Central memory CD4-positive, alpha-beta T cell (primary cell): ENCODE measurements around the gene SLC25A36.
A peak's percentile ranks its signal among the peaks of the same experiment; 100 is the strongest.
"Not testable (repeated sequence)": the region's sequence is repeated elsewhere in the genome, so short reads cannot be mapped to it uniquely, and the experiment has no call there.

ENCODE experiments used
- DNase-seq: peaks from one replicate; pipeline ENCODE4 v3.0.0; 2022

The SLC25A36 gene

GRCh38 chr3:140931801-140932200, 9.8 kb upstream of the SLC25A36 start:
- DNase-seq, result no peak

- no peak for DNase-seq
These were observed 8.5 kb upstream of the SLC25A36 start for GRCh38 chr3:140933109-140933508.

- DNase-seq, result no peak
These were observed 8.1 kb upstream of the SLC25A36 start for GRCh38 chr3:140933552-140933951.

GRCh38 chr3:140939305-140939704, 2.3 kb upstream of the SLC25A36 start:
- DNase-seq, result not testable (repeated sequence)

GRCh38 chr3:140941090-140941433, 574 bp upstream of the SLC25A36 start:
- no peak for DNase-seq

- peak; percentile 40 for DNase-seq
These were observed 827 bp downstream of the SLC25A36 start for GRCh38 chr3:140942221-140943104.

- no peak for DNase-seq
These were observed 2.3 kb downstream of the SLC25A36 start for GRCh38 chr3:140943781-140944552.

- DNase-seq, result no peak
These were observed 7.0 kb downstream of the SLC25A36 start for GRCh38 chr3:140948460-140949249.

- DNase-seq, result no peak
These were observed 8.5 kb downstream of the SLC25A36 start for GRCh38 chr3:140950144-140950543.

- no peak for DNase-seq
These were observed 9.2 kb downstream of the SLC25A36 start for GRCh38 chr3:140950863-140951262.

- not testable (repeated sequence) for DNase-seq
These were observed 10.1 kb downstream of the SLC25A36 start for GRCh38 chr3:140951750-140952149.

- DNase-seq, result no peak
These were observed 11.7 kb downstream of the SLC25A36 start for GRCh38 chr3:140953028-140953960.

GRCh38 chr3:140954576-140954975, 12.9 kb downstream of the SLC25A36 start:
- no peak for DNase-seq

- no peak for DNase-seq
These were observed 14.0 kb downstream of the SLC25A36 start for GRCh38 chr3:140955645-140956044.

GRCh38 chr3:140956058-140956835, 14.6 kb downstream of the SLC25A36 start:
- DNase-seq, result no peak

GRCh38 chr3:140972833-140973232, 31.2 kb downstream of the SLC25A36 start:
- no peak for DNase-seq

GRCh38 chr3:140974900-140975299, 33.3 kb downstream of the SLC25A36 start:
- DNase-seq, result no peak

- DNase-seq, result no peak
These were observed 39.0 kb downstream of the SLC25A36 start for GRCh38 chr3:140980663-140981062.

GRCh38 chr3:140987792-140988191, 46.2 kb downstream of the SLC25A36 start:
- DNase-seq, result not testable (repeated sequence)

- no peak for DNase-seq
These were observed 52.7 kb downstream of the SLC25A36 start for GRCh38 chr3:140994316-140994715.

- not testable (repeated sequence) for DNase-seq
These were observed 53.2 kb downstream of the SLC25A36 start for GRCh38 chr3:140994861-140995260.
